GM18505 (cell line): ENCODE data around the gene UBXN6.
A peak's percentile ranks its signal among the peaks of the same experiment; 100 is the strongest.

Experiments
- ATAC-seq: cut with Tn5 transposase; IDR thresholded peaks from one replicate; pipeline ENCODE4 v1.9.1; 2021; ENCODE audit not compliant: unreplicated experiment
- POLR2A ChIP-seq: IDR thresholded peaks from 4 replicates; pipeline ENCODE4 v1.6.1; 2011; ENCODE audit warnings: borderline replicate concordance; ENCODE audit not compliant: insufficient read depth, insufficient read length; ENCODE audit errors: extremely low read depth

Gene UBXN6

DNA sequence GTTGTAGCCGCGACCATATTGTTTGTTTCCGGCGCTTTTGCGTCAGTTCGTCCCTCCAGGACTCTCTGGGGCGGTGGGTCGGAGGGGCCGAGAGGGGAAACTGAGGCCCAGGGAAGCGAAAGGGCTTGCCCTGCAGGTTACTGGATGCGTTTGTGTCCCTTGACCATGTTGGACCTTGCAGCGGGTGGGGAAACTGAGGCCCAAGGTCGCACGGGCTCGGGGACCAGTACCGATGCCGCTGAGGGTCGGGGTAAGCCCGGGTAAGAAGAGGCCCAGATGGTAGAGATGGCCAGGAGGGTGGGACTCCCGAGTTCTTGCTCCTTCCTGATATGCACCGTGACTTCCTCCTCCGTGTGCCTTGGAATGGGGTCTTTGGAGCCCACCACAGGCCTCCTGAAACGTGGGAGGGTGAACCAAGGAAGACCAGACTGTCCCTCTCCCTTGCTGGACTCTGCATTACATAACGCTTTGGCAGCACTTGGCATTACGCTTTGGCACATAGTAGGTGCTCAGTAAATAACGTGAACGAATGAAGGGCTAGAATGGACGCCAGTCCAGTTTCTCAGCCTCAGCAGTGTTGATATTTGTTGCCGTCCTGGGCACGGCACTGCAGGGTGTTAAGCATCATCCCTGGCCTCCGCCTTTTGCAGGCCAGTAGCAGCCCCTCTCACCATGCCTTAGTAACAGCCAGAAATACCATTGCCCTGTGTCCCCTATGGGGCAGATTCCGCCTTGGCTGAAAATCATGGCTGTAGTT is 54.4 kb downstream of the UBXN6 start:
- no peak for ATAC-seq
- TF ChIP-seq POLR2A: no peak

- peak; percentile 67 for ATAC-seq
- TF ChIP-seq POLR2A: peak; percentile 73
Measured at GRCh38 chr19:4402171-4403004, 55.2 kb downstream of the UBXN6 start, which contains the start of gene CHAF1A. Gene CHAF1A, plus strand, starts transcription at chr19:4402640. Its CDS starts 123 bp downstream, at chr19:4402763.

GRCh38 chr19:4401769-4402170 is 55.8 kb downstream of the UBXN6 start:
- TF ChIP-seq POLR2A: no peak
- ATAC-seq: no peak

- peak; percentile 59 for ATAC-seq
- TF ChIP-seq POLR2A: peak; percentile 81
Measured at GRCh38 chr19:4400135-4400936, 57.3 kb downstream of the UBXN6 start, which contains the start of gene SH3GL1. Gene SH3GL1, minus strand, starts transcription at chr19:4400547. Its CDS starts 179 bp downstream, at chr19:4400368.

GRCh38 chr19:4399812-4400134 is 57.8 kb downstream of the UBXN6 start:
- TF ChIP-seq POLR2A: no peak
- ATAC-seq: peak; percentile 7

- ATAC-seq: no peak
- no peak for TF ChIP-seq POLR2A
Measured at GRCh38 chr19:4396949-4397783, 60.4 kb downstream of the UBXN6 start.
